Thyroid gland (tissue), 4 donors: ENCODE data around the gene ARMC9. TPM values are rescaled to one million over a fixed set of nuclear protein-coding genes. Genes with fewer than 3 reads are reported as not detected.
A peak's percentile ranks its signal among the peaks of the same experiment; 100 is the strongest.

ENCODE experiments used
- DNase-seq, 2 donors: peaks; one replicate each; pipeline ENCODE4 v3.0.0-alpha.2; 2019
- H3K27ac ChIP-seq, 3 donors: fragments of 200-600 bp; sonication (generic); 1 replicate in 2 of 3; 2 replicates in 1 of 3; pipeline ENCODE4 v1.5.1; 2016 to 2019; ENCODE audit warnings: mild to moderate bottlenecking in 1 of 3, moderate library complexity in 1 of 3
- H3K27me3 ChIP-seq: fragments of 200-600 bp; sonication (generic); one replicate; pipeline ENCODE4 v1.5.1; 2019
- H3K36me3 ChIP-seq, 2 donors: fragments of 200-600 bp; sonication (generic); one replicate each; pipeline ENCODE4 v1.5.1; 2016 to 2019
- H3K4me1 ChIP-seq, 2 donors: fragments of 200-600 bp; sonication (generic); one replicate each; pipeline ENCODE4 v1.5.1; 2017 to 2019
- H3K4me3 ChIP-seq, 3 donors: fragments of 200-600 bp; sonication (generic); replicated peaks in 1 of 3; 1 replicate in 2 of 3; 2 replicates in 1 of 3; pipeline ENCODE4 v1.5.1; 2016; ENCODE audit warnings: mild to moderate bottlenecking in 1 of 3
- H3K9me3 ChIP-seq: fragments of 200-600 bp; sonication (generic); one replicate; pipeline ENCODE4 v1.5.1; 2017
- CTCF ChIP-seq, 6 experiments: fragments of 200-600 bp in 3 of 6; fragments of 450-650 bp in 3 of 6; sonication (generic) in 3 of 6; IDR thresholded peaks; one replicate each; pipeline ENCODE4 v1.5.1; 2016 to 2019; ENCODE audit warnings: antibody characterized with exemption in 6 of 6, mild to moderate bottlenecking in 2 of 6, inconsistent platforms in 1 of 6, moderate library complexity in 1 of 6
- POLR2A ChIP-seq, 2 donors: fragments of 450-650 bp; IDR thresholded peaks; one replicate each; pipeline ENCODE4 v1.6.1; 2017; ENCODE audit warnings: antibody characterized with exemption in 2 of 2, mild to moderate bottlenecking in 2 of 2, moderate library complexity in 1 of 2
- WGBS, 2 donors: methylation state at CpG; one replicate each; pipeline ENCODE4 v1.1.5; 2017; 5-methylcytosine and 5-hydroxymethylcytosine counted together
- intact Hi-C: fragments of 100-400 bp; cut with DNase I; formaldehyde crosslinking; loops from one replicate; pipeline ENCODE4 v1.15.1; 2023
- total RNA-seq, 4 donors: library from RNA; depleted of rRNA; stranded (reverse); fragments of >200 nt; gene quantifications; one replicate each; pipeline ENCODE4 v1.2.3, GENCODE V29; 2016

The ARMC9 gene
- total RNA-seq, 4 donors from 2014 or later: 20.3 to 30.7 (median 28.0) TPM

GRCh38 chr2:231294571-231295362 is 96.3 kb downstream of the ARMC9 start:
- 75 to 83% methylated on average over 10 of the region's 10 CpGs for WGBS, 2 donors
- Histone ChIP-seq H3K27ac (no peak overlapping the region), H3K36me3 (peaks cover 0 to 7% of the 10 kb centered on the region in 2 donors)

GRCh38 chr2:231295363-231295655 is 96.9 kb downstream of the ARMC9 start:
- TF ChIP-seq POLR2A (IDR thresholded peaks at IDR 0.05): no peak
- TF ChIP-seq CTCF (IDR thresholded peaks at IDR 0.05): no peak
- DNase-seq: no peak
- no peaks in the 10 kb centered on the region for H3K27me3 ChIP-seq
- H3K27ac ChIP-seq: no peak overlapping the region
- no peak overlapping the region for H3K4me3 ChIP-seq
- WGBS, 2 donors: 91 to 93% methylated on average over 8 of the region's 8 CpGs
- intact Hi-C loops: no loop called here
- peaks cover 0 to 7% of the 10 kb centered on the region in 2 donors for H3K36me3 ChIP-seq
- H3K4me1 ChIP-seq: no peaks in the 10 kb centered on the region
- no peaks in the 10 kb centered on the region for H3K9me3 ChIP-seq

More at GRCh38 chr2:231294571-231295362, 96.3 kb downstream of the ARMC9 start:
- Histone ChIP-seq H3K9me3 (no peaks in the 10 kb centered on the region), H3K4me1 (no peaks in the 10 kb centered on the region), H3K4me3 (no peak overlapping the region), H3K27me3 (no peaks in the 10 kb centered on the region)
- no peak for DNase-seq
- intact Hi-C loops: no loop called here
- TF ChIP-seq POLR2A (IDR thresholded peaks at IDR 0.05): no peak
- TF ChIP-seq CTCF (IDR thresholded peaks at IDR 0.05): no peak

- Histone ChIP-seq H3K9me3 (no peaks in the 10 kb centered on the region), H3K27ac (no peak overlapping the region), H3K4me1 (no peaks in the 10 kb centered on the region), H3K27me3 (no peaks in the 10 kb centered on the region), H3K36me3 (peaks cover 0 to 7% of the 10 kb centered on the region in 2 donors), H3K4me3 (no peak overlapping the region)
- 94 to 96% methylated on average over 13 of the region's 13 CpGs for WGBS, 2 donors
- intact Hi-C loops: no loop called here
- no peak for DNase-seq
- TF ChIP-seq POLR2A (IDR thresholded peaks at IDR 0.05) (no peak), CTCF (IDR thresholded peaks at IDR 0.05) (no peak)
Measured at GRCh38 chr2:231296401-231296974, 98.1 kb downstream of the ARMC9 start.

GRCh38 chr2:231297108-231297908 is 98.9 kb downstream of the ARMC9 start:
- no peak overlapping the region for H3K27ac ChIP-seq

More at GRCh38 chr2:231297108-231297908, 98.9 kb downstream of the ARMC9 start:
- no peak overlapping the region for H3K4me3 ChIP-seq
- no peaks in the 10 kb centered on the region for H3K9me3 ChIP-seq
- no peaks in the 10 kb centered on the region for H3K4me1 ChIP-seq
- 66 to 67% methylated on average over 12 of the region's 12 CpGs for WGBS, 2 donors
- no peaks in the 10 kb centered on the region for H3K27me3 ChIP-seq
- peak; percentile 41 for DNase-seq
- TF ChIP-seq POLR2A (IDR thresholded peaks at IDR 0.05) (no peak), CTCF (IDR thresholded peaks at IDR 0.05) (peak; percentile 3 to 58 (median 33))
- intact Hi-C loops: no loop called here
- peaks cover 0 to 7% of the 10 kb centered on the region in 2 donors for H3K36me3 ChIP-seq
